ENCODE results near the gene INIP.

DNA sequence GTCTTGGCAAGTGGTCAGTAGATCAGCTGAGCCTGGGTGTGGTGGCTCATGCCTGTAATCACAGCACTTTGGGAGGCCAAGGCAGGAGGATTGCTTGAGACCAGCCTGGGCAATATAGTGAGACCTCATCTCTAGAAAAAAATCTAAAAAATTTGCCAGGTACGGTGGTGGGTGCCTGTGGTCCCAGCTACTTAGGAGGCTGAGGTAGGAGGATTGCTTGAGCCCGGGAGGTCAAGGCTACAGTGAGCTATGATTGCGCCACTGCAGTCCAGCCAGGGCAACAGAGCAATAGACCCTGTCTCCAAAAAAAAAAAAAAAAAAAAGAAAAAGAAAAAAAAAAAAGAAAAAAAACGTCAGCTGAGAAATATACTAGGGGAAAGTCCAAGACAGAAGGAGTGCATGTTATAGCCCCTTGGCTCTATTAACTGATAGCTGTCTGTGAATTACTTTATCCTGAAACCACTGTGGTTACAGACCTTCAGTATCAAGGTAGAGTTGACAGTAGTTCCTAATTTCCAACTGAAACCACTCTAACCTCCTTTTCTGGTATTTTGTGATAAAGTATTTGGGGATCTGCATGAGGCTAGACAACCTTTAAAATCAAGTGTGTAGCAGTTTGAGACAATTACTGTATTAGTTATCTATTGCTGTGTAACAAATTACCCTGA, 2.3 kb upstream of the INIP start:
- no peak for TF ChIP-seq GATA2 (IDR thresholded peaks at IDR 0.05; ENCODE audit: low read depth, low read length)
- TF ChIP-seq GATA3 (IDR thresholded peaks at IDR 0.05; ENCODE audit: low read depth, low read length) = no peak
